Stomach (tissue), 9 donors: ENCODE data around the gene TSPAN33. TPM values are rescaled to one million over a fixed set of nuclear protein-coding genes. Genes with fewer than 3 reads are reported as not detected.
"Not testable (repeated sequence)": the region's sequence is repeated elsewhere in the genome, so short reads cannot be mapped to it uniquely, and the experiment has no call there.

Experiments
- DNase-seq, 2 donors: peaks; one replicate each; pipeline versions ENCODE4 v3.0.0 to v3.0.0-alpha.2; 2013 to 2019
- H3K27ac ChIP-seq, 5 donors: fragments of 200-600 bp in 4 of 5; sonication (generic) in 4 of 5; one replicate each; pipeline ENCODE4 v1.5.1; 2013 to 2019; ENCODE audit warnings: mild to moderate bottlenecking in 1 of 5, moderate library complexity in 1 of 5
- H3K27me3 ChIP-seq, 3 donors: fragments of 200-600 bp; sonication (generic); one replicate each; pipeline ENCODE4 v1.5.1; 2017 to 2019; ENCODE audit warnings: mixed run types in 1 of 3
- H3K36me3 ChIP-seq, 4 donors: fragments of 200-600 bp; sonication (generic); 1 replicate in 3 of 4; 2 replicates in 1 of 4; pipeline ENCODE4 v1.5.1; 2016 to 2019
- H3K4me1 ChIP-seq, 4 donors: fragments of 200-600 bp; sonication (generic); one replicate each; pipeline ENCODE4 v1.5.1; 2016 to 2019
- H3K4me3 ChIP-seq, 4 donors: fragments of 200-600 bp; sonication (generic) in 3 of 4; one replicate each; pipeline ENCODE4 v1.5.1; 2016 to 2019; ENCODE audit warnings: mild to moderate bottlenecking in 1 of 4
- H3K9me3 ChIP-seq, 4 donors: fragments of 200-600 bp; sonication (generic); one replicate each; pipeline ENCODE4 v1.5.1; 2016 to 2019
- EP300 ChIP-seq: sonication (generic); formaldehyde crosslinking; IDR thresholded peaks from one replicate; pipeline ENCODE4 v1.6.1; 2017; ENCODE audit warnings: antibody characterized with exemption
- POLR2A ChIP-seq, 4 donors: fragments of 450-650 bp; IDR thresholded peaks; one replicate each; pipeline ENCODE4 v1.6.1; 2016; ENCODE audit warnings: antibody characterized with exemption in 4 of 4, control low read depth in 2 of 4, mild to moderate bottlenecking in 1 of 4, moderate library complexity in 1 of 4
- POLR2AphosphoS5 ChIP-seq, 3 donors: sonication (generic); formaldehyde crosslinking; IDR thresholded peaks; one replicate each; pipeline ENCODE4 v1.6.1; 2016; ENCODE audit warnings: antibody characterized with exemption in 3 of 3
- WGBS, 5 donors: extraction: QIAGEN DNeasy Blood & Tissue Kit in 3 of 5; methylation state at CpG; one replicate each; pipeline versions ENCODE4 v1.1.5 to v1.1.7; 2013 to 2018; 5-methylcytosine and 5-hydroxymethylcytosine counted together
- intact Hi-C: fragments of 100-400 bp; cut with DNase I; formaldehyde crosslinking; loops from one replicate; pipeline ENCODE4 v1.15.1; 2023; ENCODE audit warnings: low total_unique reads
- polyA plus RNA-seq, 3 donors: library from polyadenylated mRNA; stranded (reverse); fragments of 200-250 nt; gene quantifications; one replicate each; pipeline ENCODE4 v1.2.3, GENCODE V29; 2013
- total RNA-seq, 5 donors: library from RNA; depleted of rRNA; stranded (reverse); fragments of >200 nt; gene quantifications; one replicate each; pipeline versions ENCODE4 v1.1.0 to v1.2.3, GENCODE V29; 2014 to 2016
- TF ChIP-seq, protein P1 (sequence below), 7 experiments: fragments of 450-650 bp in 4 of 7; fragments of 200-600 bp in 3 of 7; sonication (generic) in 3 of 7; IDR thresholded peaks; one replicate each; pipeline ENCODE4 v1.5.1; 2016 to 2019; ENCODE audit warnings: antibody characterized with exemption in 7 of 7, control low read depth in 2 of 7, mild to moderate bottlenecking in 1 of 7
- donor health status: healthy with polysubstance abuse.
- donor health status: Bipolar disorder and iron deficiency.
- donor health status: healthy.

TSPAN33 gene
- total and polyA plus RNA-seq, 8 donors, result 1.8 to 20.9 (median 8.5) TPM

DNA sequence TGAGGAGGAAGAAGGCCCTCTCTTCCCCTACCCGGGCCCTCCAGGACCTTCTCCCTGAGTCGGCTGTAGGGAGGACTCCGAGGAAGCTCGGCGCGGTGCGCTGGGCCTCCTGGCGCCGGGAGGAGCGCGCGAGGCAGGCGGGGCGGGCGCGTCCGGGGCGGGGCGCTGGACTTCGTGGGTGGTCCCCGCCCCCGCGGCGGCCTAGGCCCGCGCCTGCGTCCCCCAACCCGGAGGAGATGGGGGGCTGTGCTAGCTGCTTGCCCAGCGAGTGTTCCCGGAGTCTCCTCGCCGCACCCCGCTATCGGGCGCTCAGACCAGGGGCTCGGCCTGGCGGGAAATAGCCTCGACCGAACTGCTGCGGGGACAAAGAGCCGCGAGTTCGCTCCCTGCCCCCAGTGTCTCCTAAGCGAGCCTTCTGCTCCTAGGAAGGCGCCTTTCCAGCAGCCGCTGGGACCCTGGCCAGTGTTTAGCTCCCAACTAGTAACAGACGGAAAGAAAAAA is 24.7 kb downstream of the TSPAN33 start:
- peak overlapping the region in 4 of 5 donors; percentile 37 to 71 (median 61) for H3K27ac ChIP-seq
- TF ChIP-seq EP300, result no peak
- TF ChIP-seq, protein P1, sequence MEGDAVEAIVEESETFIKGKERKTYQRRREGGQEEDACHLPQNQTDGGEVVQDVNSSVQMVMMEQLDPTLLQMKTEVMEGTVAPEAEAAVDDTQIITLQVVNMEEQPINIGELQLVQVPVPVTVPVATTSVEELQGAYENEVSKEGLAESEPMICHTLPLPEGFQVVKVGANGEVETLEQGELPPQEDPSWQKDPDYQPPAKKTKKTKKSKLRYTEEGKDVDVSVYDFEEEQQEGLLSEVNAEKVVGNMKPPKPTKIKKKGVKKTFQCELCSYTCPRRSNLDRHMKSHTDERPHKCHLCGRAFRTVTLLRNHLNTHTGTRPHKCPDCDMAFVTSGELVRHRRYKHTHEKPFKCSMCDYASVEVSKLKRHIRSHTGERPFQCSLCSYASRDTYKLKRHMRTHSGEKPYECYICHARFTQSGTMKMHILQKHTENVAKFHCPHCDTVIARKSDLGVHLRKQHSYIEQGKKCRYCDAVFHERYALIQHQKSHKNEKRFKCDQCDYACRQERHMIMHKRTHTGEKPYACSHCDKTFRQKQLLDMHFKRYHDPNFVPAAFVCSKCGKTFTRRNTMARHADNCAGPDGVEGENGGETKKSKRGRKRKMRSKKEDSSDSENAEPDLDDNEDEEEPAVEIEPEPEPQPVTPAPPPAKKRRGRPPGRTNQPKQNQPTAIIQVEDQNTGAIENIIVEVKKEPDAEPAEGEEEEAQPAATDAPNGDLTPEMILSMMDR (IDR thresholded peaks at IDR 0.05), result no peak
- TF ChIP-seq POLR2A (IDR thresholded peaks at IDR 0.05), result no peak
- no peak for TF ChIP-seq POLR2AphosphoS5 (IDR thresholded peaks at IDR 0.05)

DNA sequence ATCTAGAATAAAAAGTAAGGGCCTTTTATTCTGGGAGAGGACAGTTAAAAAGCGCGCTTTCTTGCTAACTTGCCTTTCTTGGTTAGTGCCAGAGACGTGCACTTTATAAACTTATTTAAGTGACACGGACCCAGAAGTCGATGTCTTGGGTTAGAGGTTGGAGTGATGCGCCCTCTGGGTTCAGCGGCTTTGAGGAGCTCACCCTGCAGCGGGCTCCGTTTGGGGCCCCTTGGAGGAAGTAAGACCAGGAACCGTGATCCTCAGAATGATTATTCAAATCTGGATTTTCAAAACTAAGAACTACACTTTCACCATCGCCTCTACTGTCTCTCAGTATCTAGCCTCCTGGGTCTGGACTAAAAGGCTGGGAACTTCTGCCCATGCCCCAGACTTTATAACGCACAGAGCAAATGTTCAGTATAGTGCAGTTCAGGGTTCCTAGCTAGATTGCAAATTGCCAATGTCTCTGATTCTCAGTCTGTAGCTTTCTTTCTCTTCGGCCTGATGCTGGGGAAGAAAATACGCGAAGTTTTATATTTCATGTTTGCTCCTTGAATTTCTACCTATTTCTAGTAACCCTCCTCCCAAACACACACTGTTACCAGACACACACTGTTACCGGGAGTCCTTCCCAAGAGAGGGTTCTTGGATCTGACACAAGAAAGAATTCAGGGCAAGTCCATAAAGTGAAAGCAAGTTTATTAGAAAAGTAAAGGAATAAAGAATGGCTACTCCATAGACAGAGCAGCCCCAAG is 25.4 kb downstream of the TSPAN33 start:
- Histone ChIP-seq H3K4me1 (peaks cover 17 to 26% (median 21%) of the 10 kb centered on the region in 4 donors), H3K9me3 (no peaks in the 10 kb centered on the region), H3K27ac (peak overlapping the region in 4 of 5 donors; percentile 37 to 71 (median 61)), H3K27me3 (peaks cover 0 to 4% (median 0%) of the 10 kb centered on the region in 3 donors), H3K4me3 (peak overlapping the region; percentile 53 to 61 (median 58)), H3K36me3 (no peaks in the 10 kb centered on the region)
- 52 to 64% (median 59%) methylated on average over 16 of the region's 16 CpGs for WGBS, 5 donors
- DNase-seq, result peak in 1 of 2 donors; percentile 41
- intact Hi-C loops, result loop anchor here (5.0 kb wide), 1 partner anchor 37 kb away; no protein-coding TSS in a partner anchor
- TF ChIP-seq EP300 (no peak), POLR2A (IDR thresholded peaks at IDR 0.05) (no peak), POLR2AphosphoS5 (IDR thresholded peaks at IDR 0.05) (no peak)
- TF ChIP-seq, protein P1 (IDR thresholded peaks at IDR 0.05), result no peak

More for the DNA sequence above, 24.7 kb downstream of the TSPAN33 start:
- peak; percentile 54 to 85 for DNase-seq
- intact Hi-C loops, result loop anchor here (5.0 kb wide), 1 partner anchor 38 kb away; no protein-coding TSS in a partner anchor
- WGBS, 5 donors, result 1 to 3% (median 2%) methylated on average over 29 to 47 of the region's 47 CpGs
- peaks cover 17 to 26% (median 21%) of the 10 kb centered on the region in 4 donors for H3K4me1 ChIP-seq
- no peaks in the 10 kb centered on the region for H3K36me3 ChIP-seq
- H3K4me3 ChIP-seq, result peak overlapping the region; percentile 53 to 61 (median 58)
- peaks cover 0 to 4% (median 0%) of the 10 kb centered on the region in 3 donors for H3K27me3 ChIP-seq
- no peaks in the 10 kb centered on the region for H3K9me3 ChIP-seq

DNA sequence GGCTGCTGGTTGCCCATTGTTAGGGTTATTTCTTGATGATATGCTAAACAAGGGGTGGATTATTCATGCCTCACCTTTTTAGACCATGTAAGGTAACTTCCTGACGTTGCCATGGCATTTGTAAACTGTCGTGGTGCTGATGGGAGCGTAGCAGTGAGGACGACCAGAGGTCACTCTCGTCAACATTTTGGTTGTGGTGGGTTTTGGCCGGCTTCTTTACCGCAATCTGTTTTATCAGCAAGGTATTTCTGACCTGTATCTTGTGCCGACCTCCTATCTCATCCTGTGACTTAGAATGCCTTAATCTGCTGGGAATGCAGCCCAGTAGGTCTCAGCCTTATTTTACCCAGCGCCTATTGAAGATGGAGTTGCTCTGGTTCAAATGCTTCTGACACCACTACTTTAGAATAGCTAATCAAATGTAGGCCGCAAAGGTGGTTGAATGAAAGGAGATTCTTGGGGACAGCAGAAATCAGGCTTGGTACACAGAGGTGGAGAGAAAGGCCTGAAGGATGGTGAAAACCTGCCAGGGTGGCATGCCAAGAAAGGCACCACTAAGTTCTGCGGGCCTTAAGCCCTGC is 26.0 kb downstream of the TSPAN33 start:
- TF ChIP-seq POLR2AphosphoS5 (IDR thresholded peaks at IDR 0.05) (no peak), EP300 (no peak), POLR2A (IDR thresholded peaks at IDR 0.05) (no peak)
- TF ChIP-seq, protein P1 (IDR thresholded peaks at IDR 0.05), result no peak
- H3K27me3 ChIP-seq, result peaks cover 0 to 4% (median 0%) of the 10 kb centered on the region in 3 donors
- WGBS, 5 donors, result 89 to 91% (median 90%) methylated on average over 11 of the region's 11 CpGs
- no peak overlapping the region for H3K27ac ChIP-seq
- no peak for DNase-seq
- intact Hi-C loops, result no loop called here
- H3K4me3 ChIP-seq, result no peak overlapping the region
- no peaks in the 10 kb centered on the region for H3K9me3 ChIP-seq
- peaks cover 17 to 26% (median 21%) of the 10 kb centered on the region in 4 donors for H3K4me1 ChIP-seq
- no peaks in the 10 kb centered on the region for H3K36me3 ChIP-seq

DNA sequence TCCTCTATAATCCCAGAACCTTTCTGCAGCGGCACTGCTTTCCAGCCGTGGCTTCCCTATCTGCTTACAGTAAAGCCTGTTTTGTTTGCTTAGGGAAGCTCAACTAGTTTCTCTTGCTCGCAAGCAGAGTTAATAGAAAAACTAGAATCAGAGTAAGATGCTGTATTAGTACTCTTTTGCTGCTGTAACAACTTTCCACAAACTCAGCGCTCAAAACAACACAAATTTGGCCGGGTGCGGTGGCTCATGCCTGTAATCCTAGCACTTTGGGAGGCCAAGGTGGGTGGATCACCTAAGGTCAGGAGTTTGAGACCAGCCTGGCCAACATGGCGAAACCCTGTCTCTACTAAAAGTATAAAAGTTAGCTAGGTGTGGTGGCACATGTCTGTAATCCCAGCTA is 29.4 kb downstream of the TSPAN33 start:
- 81 to 91% (median 88%) methylated on average over 7 of the region's 7 CpGs for WGBS, 5 donors
- H3K27me3 ChIP-seq, H3K27ac ChIP-seq, H3K9me3 ChIP-seq, intact Hi-C loops, H3K36me3 ChIP-seq, H3K4me3 ChIP-seq, DNase-seq: not testable (repeated sequence)
- H3K4me1 ChIP-seq, result peaks cover 13 to 16% (median 15%) of the 10 kb centered on the region in 4 donors
